ENCODE data around the gene ELAPOR2.

- TF ChIP-seq, protein P1, sequence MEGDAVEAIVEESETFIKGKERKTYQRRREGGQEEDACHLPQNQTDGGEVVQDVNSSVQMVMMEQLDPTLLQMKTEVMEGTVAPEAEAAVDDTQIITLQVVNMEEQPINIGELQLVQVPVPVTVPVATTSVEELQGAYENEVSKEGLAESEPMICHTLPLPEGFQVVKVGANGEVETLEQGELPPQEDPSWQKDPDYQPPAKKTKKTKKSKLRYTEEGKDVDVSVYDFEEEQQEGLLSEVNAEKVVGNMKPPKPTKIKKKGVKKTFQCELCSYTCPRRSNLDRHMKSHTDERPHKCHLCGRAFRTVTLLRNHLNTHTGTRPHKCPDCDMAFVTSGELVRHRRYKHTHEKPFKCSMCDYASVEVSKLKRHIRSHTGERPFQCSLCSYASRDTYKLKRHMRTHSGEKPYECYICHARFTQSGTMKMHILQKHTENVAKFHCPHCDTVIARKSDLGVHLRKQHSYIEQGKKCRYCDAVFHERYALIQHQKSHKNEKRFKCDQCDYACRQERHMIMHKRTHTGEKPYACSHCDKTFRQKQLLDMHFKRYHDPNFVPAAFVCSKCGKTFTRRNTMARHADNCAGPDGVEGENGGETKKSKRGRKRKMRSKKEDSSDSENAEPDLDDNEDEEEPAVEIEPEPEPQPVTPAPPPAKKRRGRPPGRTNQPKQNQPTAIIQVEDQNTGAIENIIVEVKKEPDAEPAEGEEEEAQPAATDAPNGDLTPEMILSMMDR (IDR thresholded peaks at IDR 0.05) = no peak
- TF ChIP-seq POLR2A (IDR thresholded peaks at IDR 0.05) = no peak
Observed at GRCh38 chr7:87083865-87084519, 24.5 kb upstream of the ELAPOR2 start.
